CD4-positive, alpha-beta memory T cell (primary cell): ENCODE data around the gene ZFP30. TPM values are rescaled to one million over a fixed set of nuclear protein-coding genes. Genes with fewer than 3 reads are reported as not detected.

ENCODE experiments used
- CTCF ChIA-PET: fragments of 350-600 bp; sonication (Branson Sonifier 250); formaldehyde crosslinking; loops from one replicate; lab custom pipeline; 2021; ENCODE audit warnings: inconsistent platforms; ENCODE audit not compliant: partially characterized antibody; lab: Charles Lee
- POLR2A ChIA-PET: fragments of 350-600 bp; sonication (Branson Sonifier 250); formaldehyde crosslinking; loops from one replicate; lab custom pipeline; 2021; ENCODE audit not compliant: partially characterized antibody; lab: Charles Lee
- DNase-seq, 5 donors: peaks; one replicate each; pipeline versions ENCODE4 v3.0.0 to v3.0.0-alpha.2; 2020 to 2022; ENCODE audit warnings: mixed read lengths in 1 of 5
- H3K27ac ChIP-seq: one replicate; pipeline ENCODE4 v1.7.0; 2013; ENCODE audit warnings: low read depth, low read length
- H3K27me3 ChIP-seq: 2 replicates; pipeline ENCODE4 v1.7.0; 2013; ENCODE audit warnings: mild to moderate bottlenecking, low read length, moderate library complexity; ENCODE audit not compliant: insufficient read depth
- H3K36me3 ChIP-seq: 2 replicates; pipeline ENCODE4 v1.7.0; 2013; ENCODE audit warnings: mild to moderate bottlenecking, low read length, moderate library complexity; ENCODE audit not compliant: insufficient read depth
- H3K4me1 ChIP-seq: 2 replicates; pipeline ENCODE4 v1.7.0; 2013; ENCODE audit warnings: mild to moderate bottlenecking, low read length, moderate library complexity; ENCODE audit not compliant: insufficient read depth
- H3K4me3 ChIP-seq, 2 donors: one replicate each; pipeline ENCODE4 v1.7.0; 2013; ENCODE audit warnings: low read length in 2 of 2, mild to moderate bottlenecking in 1 of 2
- H3K9me3 ChIP-seq, 2 donors: one replicate each; pipeline ENCODE4 v1.7.0; 2013; ENCODE audit warnings: low read length in 2 of 2, control low read depth in 1 of 2; ENCODE audit not compliant: control insufficient read depth in 1 of 2
- H3K27ac Mint-ChIP-seq, 7 donors: one replicate each; pipeline ENCODE4 v1.8.0; 2020 to 2021; ENCODE audit warnings: mixed read lengths in 7 of 7, mild to moderate bottlenecking in 6 of 7, inconsistent platforms in 3 of 7, moderate library complexity in 3 of 7
- H3K27me3 Mint-ChIP-seq, 2 donors: one replicate each; pipeline ENCODE4 v1.8.0; 2020 to 2021; ENCODE audit warnings: mixed read lengths in 2 of 2
- H3K36me3 Mint-ChIP-seq, 2 donors: one replicate each; pipeline ENCODE4 v1.8.0; 2020 to 2021; ENCODE audit warnings: mixed read lengths in 2 of 2, inconsistent platforms in 1 of 2, mild to moderate bottlenecking in 1 of 2
- H3K4me1 Mint-ChIP-seq, 4 donors: one replicate each; pipeline ENCODE4 v1.8.0; 2020 to 2021; ENCODE audit warnings: mixed read lengths in 4 of 4, mild to moderate bottlenecking in 1 of 4
- H3K4me3 Mint-ChIP-seq, 8 donors: one replicate each; pipeline ENCODE4 v1.8.0; 2020 to 2021; ENCODE audit warnings: mixed read lengths in 8 of 8, mild to moderate bottlenecking in 7 of 8, moderate library complexity in 6 of 8, inconsistent platforms in 3 of 8
- H3K9me3 Mint-ChIP-seq, 8 donors: one replicate each; pipeline ENCODE4 v1.8.0; 2020 to 2021; ENCODE audit warnings: mixed read lengths in 8 of 8, mild to moderate bottlenecking in 5 of 8, inconsistent platforms in 3 of 8, moderate library complexity in 1 of 8
- intact Hi-C: fragments of 100-400 bp; cut with micrococcal nuclease; formaldehyde crosslinking; loops from one replicate; pipeline ENCODE4 v1.15.1; 2023
- polyA plus RNA-seq, 2 donors: library from polyadenylated mRNA; unstranded; fragments of 300-500 nt; fragmentation: Illumina TruSeq; gene quantifications; one replicate each; pipeline ENCODE4 v1.2.3, GENCODE V29; 2021
- total RNA-seq, 2 experiments: library from RNA; stranded (reverse); gene quantifications; one replicate each; pipeline ENCODE4 v1.2.3, GENCODE V29; 2021

ZFP30 gene
- total RNA-seq: 10 to 100 TPM; 21.8 to 24.4 TPM
- polyA plus RNA-seq: 1 to 10 TPM; 1.4 to 2.7 TPM

DNA sequence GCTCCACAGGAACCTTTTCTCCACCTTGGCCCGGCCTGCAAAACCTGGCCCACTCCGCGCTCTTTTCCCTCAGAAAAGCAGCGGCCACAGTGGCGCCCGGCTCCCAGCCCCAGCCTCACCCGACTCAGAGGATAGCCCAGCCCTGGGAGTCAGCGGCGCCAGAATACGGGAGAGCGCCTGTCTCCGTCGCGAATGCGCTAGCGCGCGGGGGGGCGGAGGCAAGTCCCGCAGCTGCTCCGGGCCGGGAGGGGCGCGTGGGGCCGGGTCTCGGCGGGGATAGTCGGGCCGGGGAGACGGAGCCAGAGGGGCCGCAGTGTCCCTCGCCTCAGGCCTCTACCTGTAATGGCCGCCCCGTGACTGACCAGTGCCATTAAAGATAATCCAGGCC is at the start of gene ZFP30:
ZFP30 (minus strand) TSS at position 165 of the 388 bp plus-strand sequence. CDS start 7,643 bp downstream, outside the sequence.
- H3K27ac Mint-ChIP-seq: peak within 1 kb of the TSS; percentile 92 to 98 (median 95)
- peaks cover 18 to 40% (median 26%) of the 10 kb centered on the region in 4 donors for H3K4me1 Mint-ChIP-seq
- DNase-seq: peak; percentile 77 to 82 (median 80)
- Histone ChIP-seq H3K36me3 (no peaks in the 10 kb centered on the region), H3K27me3 (no peaks in the 10 kb centered on the region), H3K27ac (peak within 1 kb of the TSS; percentile 81), H3K9me3 (no peaks in the 10 kb centered on the region), H3K4me3 (peak within 1 kb of the TSS; percentile 73 to 78), H3K4me1 (peaks cover 20% of the 10 kb centered on the region)
- intact Hi-C loops: loop anchor here (1.0 to 10.0 kb wide), 7 partner anchors 38 to 340 kb away; partner anchors contain the start of genes ZNF540, ZNF569, ZNF571 and ZNF573
- CTCF ChIA-PET: no interaction called here
- H3K4me3 Mint-ChIP-seq: peak within 1 kb of the TSS; percentile 83 to 96 (median 95)
- peaks cover 0 to 11% (median 2%) of the 10 kb centered on the region in 8 donors for H3K9me3 Mint-ChIP-seq
- no peaks in the 10 kb centered on the region for H3K27me3 Mint-ChIP-seq
- POLR2A ChIA-PET: interaction anchor here (0.6 to 2.4 kb wide), 6 partner anchors 35 to 1441 kb away, joined by 3 to 18 read pairs (median 4); partner anchors contain the start of genes ZNF146, ZNF345, ZNF540 and ZNF565
- peaks cover 8 to 17% of the 10 kb centered on the region in 2 donors for H3K36me3 Mint-ChIP-seq

DNA sequence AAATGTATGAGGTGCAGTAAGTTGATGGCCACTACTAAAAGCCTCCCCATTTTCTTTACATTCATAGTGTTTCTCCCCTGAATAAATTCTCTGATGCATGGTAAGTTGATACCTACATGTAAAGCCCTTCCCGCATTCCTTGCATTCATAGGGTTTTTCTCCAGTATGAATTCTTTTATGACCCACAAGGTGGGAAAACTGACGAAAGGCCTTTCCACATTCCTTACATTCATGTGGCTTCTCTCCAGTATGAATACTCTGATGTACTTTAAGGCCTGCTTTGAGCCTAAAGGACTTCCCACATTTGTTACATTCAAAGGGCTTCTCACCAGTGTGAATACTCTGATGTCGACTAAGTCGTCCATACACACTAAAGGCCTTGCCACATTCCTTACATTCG is 43.8 kb upstream of the ZFP30 start:
- ChIA-PET CTCF (no interaction called here), POLR2A (no interaction called here)
- Histone ChIP-seq H3K27ac (no peak overlapping the region), H3K4me3 (no peak overlapping the region), H3K27me3 (no peaks in the 10 kb centered on the region), H3K9me3 (peaks cover 0 to 31% of the 10 kb centered on the region in 2 donors), H3K4me1 (no peaks in the 10 kb centered on the region), H3K36me3 (peaks cover 13% of the 10 kb centered on the region)
- no peak for DNase-seq
- H3K4me1 Mint-ChIP-seq: no peaks in the 10 kb centered on the region
- H3K4me3 Mint-ChIP-seq: no peak overlapping the region
- intact Hi-C loops: no loop called here
- peaks cover 49 to 62% of the 10 kb centered on the region in 2 donors for H3K36me3 Mint-ChIP-seq
- H3K27me3 Mint-ChIP-seq: no peaks in the 10 kb centered on the region
- H3K9me3 Mint-ChIP-seq: peaks cover 6 to 73% (median 60%) of the 10 kb centered on the region in 8 donors
- H3K27ac Mint-ChIP-seq: no peak overlapping the region

DNA sequence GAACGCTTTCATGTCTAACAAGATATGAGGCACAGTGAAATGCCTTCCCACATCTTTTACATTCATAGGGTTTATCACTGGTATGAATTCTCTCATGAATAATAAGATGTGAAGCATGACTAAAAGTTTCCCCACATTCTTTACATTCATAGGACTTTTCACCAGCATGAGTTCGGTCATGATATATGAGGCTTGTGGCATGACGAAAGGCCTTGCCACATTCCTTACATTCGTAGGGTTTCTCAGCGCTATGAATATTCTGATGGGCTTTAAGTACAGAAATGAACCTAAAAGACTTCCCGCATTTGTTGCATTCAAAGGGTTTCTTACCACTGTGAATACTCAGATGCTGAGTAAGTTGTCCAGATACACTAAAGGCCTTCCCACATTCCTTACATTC is 43.0 kb upstream of the ZFP30 start:
- intact Hi-C loops: no loop called here
- Mint-ChIP-seq H3K27ac (no peak overlapping the region), H3K36me3 (peaks cover 44 to 56% of the 10 kb centered on the region in 2 donors), H3K4me1 (peaks cover 0 to 5% (median under 1%) of the 10 kb centered on the region in 4 donors), H3K9me3 (peaks cover 6 to 69% (median 55%) of the 10 kb centered on the region in 8 donors), H3K27me3 (no peaks in the 10 kb centered on the region), H3K4me3 (no peak overlapping the region)
- Histone ChIP-seq H3K36me3 (peaks cover 10% of the 10 kb centered on the region), H3K9me3 (peaks cover 0 to 31% of the 10 kb centered on the region in 2 donors), H3K27ac (no peak overlapping the region), H3K27me3 (no peaks in the 10 kb centered on the region), H3K4me1 (no peaks in the 10 kb centered on the region), H3K4me3 (no peak overlapping the region)
- POLR2A ChIA-PET: no interaction called here
- CTCF ChIA-PET: no interaction called here
- DNase-seq: no peak

DNA sequence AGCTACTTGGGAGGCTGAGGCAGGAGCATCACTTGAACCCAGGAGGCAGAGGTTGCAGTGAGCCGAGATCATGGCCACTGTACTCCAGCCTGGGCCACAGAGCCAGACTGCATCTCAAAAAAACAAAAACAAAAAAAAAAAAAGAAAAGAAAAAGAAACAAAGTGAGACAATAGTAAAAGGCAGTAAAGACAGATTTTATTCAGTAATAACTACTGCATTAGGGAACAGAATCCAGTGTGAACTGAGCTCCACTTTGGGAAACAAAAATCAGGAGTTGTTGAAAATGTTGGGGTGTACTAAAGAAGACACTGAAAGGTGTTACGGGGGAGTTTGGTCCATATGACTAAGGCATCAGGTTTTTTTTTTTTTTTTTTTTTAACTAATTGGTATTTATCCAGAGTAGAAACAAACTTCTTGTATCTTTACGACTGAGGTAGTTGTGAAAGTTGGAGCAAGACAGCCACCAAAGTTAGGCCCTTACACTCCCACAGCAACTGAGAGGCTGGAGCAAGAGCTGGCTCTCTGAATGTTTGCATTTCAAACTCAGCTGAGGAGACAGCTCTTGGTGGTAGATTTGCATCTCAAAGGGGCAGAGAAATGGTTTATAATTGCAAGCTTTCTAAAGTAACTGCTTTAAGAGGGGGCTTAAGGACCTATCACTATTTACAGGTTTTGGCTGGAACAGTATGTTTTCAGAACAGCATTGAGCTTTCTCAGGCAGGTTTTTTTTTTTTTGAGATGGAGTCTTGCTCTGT is 40.1 kb upstream of the ZFP30 start:
- H3K27me3 ChIP-seq: no peaks in the 10 kb centered on the region
- no peaks in the 10 kb centered on the region for H3K27me3 Mint-ChIP-seq
- H3K9me3 Mint-ChIP-seq: peaks cover 4 to 59% (median 37%) of the 10 kb centered on the region in 8 donors
- intact Hi-C loops: no loop called here
- H3K27ac Mint-ChIP-seq: no peak overlapping the region
- peaks cover 10% of the 10 kb centered on the region for H3K36me3 ChIP-seq
- H3K9me3 ChIP-seq: peaks cover 0 to 31% of the 10 kb centered on the region in 2 donors
- H3K4me3 ChIP-seq: no peak overlapping the region
- ChIA-PET CTCF (no interaction called here), POLR2A (interaction anchor here (0.7 to 1.0 kb wide), 3 partner anchors 40 to 857 kb away, joined by 3 to 4 read pairs (median 3); partner anchors contain the start of gene ZFP30)
- no peak overlapping the region for H3K27ac ChIP-seq
- H3K4me1 ChIP-seq: peaks cover 6% of the 10 kb centered on the region
- DNase-seq: no peak
- H3K4me1 Mint-ChIP-seq: peaks cover 3 to 22% (median 10%) of the 10 kb centered on the region in 4 donors
- H3K4me3 Mint-ChIP-seq: no peak overlapping the region
- H3K36me3 Mint-ChIP-seq: peaks cover 34 to 36% of the 10 kb centered on the region in 2 donors

DNA sequence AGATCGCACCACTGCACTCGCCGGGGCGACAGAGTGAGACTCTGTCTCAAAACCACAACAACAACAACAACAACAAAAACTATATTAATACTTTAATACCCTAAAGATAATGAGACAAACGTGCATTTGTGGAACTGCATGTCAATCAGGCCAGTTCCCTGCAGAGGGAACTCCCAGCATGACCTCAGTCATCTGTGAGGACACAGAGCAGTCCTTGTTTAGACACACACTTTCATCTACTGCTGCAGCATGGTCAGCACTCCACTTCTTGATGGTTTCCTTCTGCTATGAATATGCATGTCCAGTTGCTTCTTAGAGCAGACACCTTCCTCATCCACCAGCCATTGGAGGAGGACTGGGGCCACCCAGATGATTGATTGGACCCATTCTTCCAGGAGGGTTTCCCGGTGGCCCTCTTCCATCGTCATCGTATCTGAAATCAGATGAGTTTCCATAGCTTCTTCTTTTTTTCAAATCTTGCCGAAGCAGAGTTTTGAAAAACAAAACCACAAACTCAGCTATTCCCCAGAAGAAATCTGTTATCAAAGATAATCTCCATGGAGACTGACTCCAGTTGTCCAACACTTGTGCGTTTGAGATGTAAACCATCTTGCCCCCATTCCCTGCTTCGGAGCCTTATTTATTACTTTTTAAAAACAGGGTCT is 37.8 kb upstream of the ZFP30 start:
- Histone ChIP-seq H3K27ac (no peak overlapping the region), H3K9me3 (peaks cover 0 to 16% of the 10 kb centered on the region in 2 donors), H3K4me1 (peaks cover 6% of the 10 kb centered on the region), H3K36me3 (no peaks in the 10 kb centered on the region), H3K4me3 (no peak overlapping the region), H3K27me3 (no peaks in the 10 kb centered on the region)
- DNase-seq: no peak
- H3K27me3 Mint-ChIP-seq: no peaks in the 10 kb centered on the region
- intact Hi-C loops: loop anchor here (1.0 to 5.0 kb wide), 4 partner anchors 38 to 376 kb away; partner anchors contain the start of genes ZFP30, ZNF540, ZNF571 and ZNF793
- CTCF ChIA-PET: interaction anchor here (0.7 to 1.6 kb wide), 3 partner anchors 8 to 62 kb away, joined by 3 read pairs; partner anchors contain the start of gene ZNF607
- POLR2A ChIA-PET: interaction anchor here (1.4 to 2.2 kb wide), 6 partner anchors 27 to 322 kb away, joined by 6 to 16 read pairs (median 9); partner anchors contain the start of genes ZFP30, ZNF527, ZNF540 and ZNF571
- peaks cover 3 to 22% (median 10%) of the 10 kb centered on the region in 4 donors for H3K4me1 Mint-ChIP-seq
- peaks cover 3 to 37% (median 17%) of the 10 kb centered on the region in 8 donors for H3K9me3 Mint-ChIP-seq
- peak overlapping the region in 3 of 7 donors; percentile 13 to 77 (median 59) for H3K27ac Mint-ChIP-seq
- peak overlapping the region in 6 of 8 donors; percentile 17 to 78 (median 42) for H3K4me3 Mint-ChIP-seq
- peaks cover 19 to 22% of the 10 kb centered on the region in 2 donors for H3K36me3 Mint-ChIP-seq

DNA sequence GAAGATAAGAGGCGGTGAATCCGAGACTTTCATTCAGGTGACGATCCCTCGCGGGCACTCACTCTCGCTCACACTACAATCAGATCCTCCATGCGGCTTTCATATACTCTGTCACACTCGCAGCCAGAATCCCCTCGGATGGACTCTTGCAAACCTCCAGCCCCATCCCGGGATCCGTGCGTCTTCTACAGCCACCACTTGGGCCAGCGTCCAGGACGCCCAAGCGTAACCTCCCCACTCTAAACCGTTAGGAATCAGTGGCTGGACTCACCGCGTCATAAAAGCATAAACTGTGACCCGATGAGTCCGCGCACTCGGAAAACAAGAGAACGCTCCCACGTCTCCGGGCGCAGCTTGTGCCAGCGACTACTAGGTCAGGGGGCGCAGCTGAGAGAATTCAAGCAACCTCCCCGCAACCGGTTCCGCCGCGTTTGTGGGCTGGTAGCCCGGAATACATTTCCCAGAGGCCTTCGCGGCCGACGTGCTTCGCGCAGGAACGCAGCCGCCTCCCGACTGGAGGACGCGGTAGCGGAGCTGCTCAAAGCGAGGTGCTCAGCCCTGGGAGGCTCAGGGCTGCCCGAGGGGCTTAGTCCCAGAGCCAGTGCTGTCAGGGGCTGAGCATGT is 36.7 kb upstream of the ZFP30 start:
- Histone ChIP-seq H3K4me3 (peak overlapping the region; percentile 61 to 80), H3K9me3 (peaks cover 0 to 8% of the 10 kb centered on the region in 2 donors), H3K27ac (peak overlapping the region; percentile 49), H3K36me3 (no peaks in the 10 kb centered on the region), H3K4me1 (peaks cover 6% of the 10 kb centered on the region), H3K27me3 (no peaks in the 10 kb centered on the region)
- peak; percentile 70 to 78 (median 73) for DNase-seq
- Mint-ChIP-seq H3K27me3 (no peaks in the 10 kb centered on the region), H3K27ac (peak overlapping the region; percentile 79 to 97 (median 93)), H3K9me3 (peaks cover 0 to 32% (median 11%) of the 10 kb centered on the region in 8 donors), H3K4me1 (peaks cover 4 to 22% (median 10%) of the 10 kb centered on the region in 4 donors), H3K4me3 (peak overlapping the region; percentile 84 to 98 (median 95)), H3K36me3 (peaks cover 13 to 19% of the 10 kb centered on the region in 2 donors)
- POLR2A ChIA-PET: interaction anchor here (0.5 to 2.2 kb wide), 12 partner anchors 28 to 1119 kb away, joined by 3 to 16 read pairs (median 6); partner anchors contain the start of genes ZFP30, ZNF383, ZNF527 and ZNF529
- intact Hi-C loops: loop anchor here (1.0 to 5.0 kb wide), 4 partner anchors 37 to 375 kb away; partner anchors contain the start of genes ZFP30, ZNF540, ZNF571 and ZNF793
- CTCF ChIA-PET: interaction anchor here (0.5 to 1.6 kb wide), 3 partner anchors 9 to 43 kb away, joined by 3 to 4 read pairs (median 3); partner anchors contain the start of gene ZNF607
